Vagina (tissue), 2 donors: ENCODE results near the gene UROC1. TPM values are rescaled to one million over a fixed set of nuclear protein-coding genes. Genes with fewer than 3 reads are reported as not detected.

ENCODE experiments used
- DNase-seq, 2 donors: peaks; one replicate each; pipeline ENCODE4 v3.0.0-alpha.2; 2017; ENCODE audit errors: extremely low spot score in 2 of 2
- H3K27ac ChIP-seq: fragments of 200-600 bp; sonication (generic); one replicate; pipeline ENCODE4 v1.5.1; 2019
- H3K27me3 ChIP-seq: fragments of 200-600 bp; sonication (generic); one replicate; pipeline ENCODE4 v1.5.1; 2019
- H3K36me3 ChIP-seq, 2 donors: fragments of 200-600 bp; sonication (generic); one replicate each; pipeline ENCODE4 v1.5.1; 2017 to 2019
- H3K4me1 ChIP-seq: fragments of 200-600 bp; sonication (generic); one replicate; pipeline ENCODE4 v1.5.1; 2019
- H3K4me3 ChIP-seq, 2 donors: fragments of 200-600 bp; sonication (generic); 1 replicate in 1 of 2; 2 replicates in 1 of 2; pipeline ENCODE4 v1.5.1; 2016 to 2019
- H3K9me3 ChIP-seq: fragments of 200-600 bp; sonication (generic); one replicate; pipeline ENCODE4 v1.5.1; 2019
- POLR2A ChIP-seq, 2 donors: fragments of 450-650 bp; IDR thresholded peaks; one replicate each; pipeline ENCODE4 v1.6.1; 2017; ENCODE audit warnings: antibody characterized with exemption in 2 of 2, mild to moderate bottlenecking in 2 of 2, moderate library complexity in 2 of 2
- POLR2AphosphoS5 ChIP-seq, 2 donors: sonication (generic); formaldehyde crosslinking; IDR thresholded peaks; one replicate each; pipeline ENCODE4 v1.9.0; 2017; ENCODE audit warnings: antibody characterized with exemption in 2 of 2, mild to moderate bottlenecking in 2 of 2, low read depth in 1 of 2; ENCODE audit not compliant: insufficient read depth in 1 of 2
- intact Hi-C: fragments of 100-400 bp; cut with DNase I; formaldehyde crosslinking; loops from one replicate; pipeline ENCODE4 v1.15.1; 2023
- total RNA-seq: library from RNA; depleted of rRNA; stranded (reverse); fragments of >200 nt; gene quantifications from one replicate; pipeline ENCODE4 v1.2.3, GENCODE V29; 2016
- TF ChIP-seq, protein P1 (sequence below), 3 experiments: fragments of 450-650 bp in 2 of 3; fragments of 200-600 bp in 1 of 3; sonication (generic) in 1 of 3; IDR thresholded peaks; one replicate each; pipeline ENCODE4 v1.5.1; 2017 to 2019; ENCODE audit warnings: antibody characterized with exemption in 3 of 3, mild to moderate bottlenecking in 2 of 3, moderate library complexity in 2 of 3

UROC1 gene
- total RNA-seq, 1 donor from 2014 or later = not detected

DNA sequence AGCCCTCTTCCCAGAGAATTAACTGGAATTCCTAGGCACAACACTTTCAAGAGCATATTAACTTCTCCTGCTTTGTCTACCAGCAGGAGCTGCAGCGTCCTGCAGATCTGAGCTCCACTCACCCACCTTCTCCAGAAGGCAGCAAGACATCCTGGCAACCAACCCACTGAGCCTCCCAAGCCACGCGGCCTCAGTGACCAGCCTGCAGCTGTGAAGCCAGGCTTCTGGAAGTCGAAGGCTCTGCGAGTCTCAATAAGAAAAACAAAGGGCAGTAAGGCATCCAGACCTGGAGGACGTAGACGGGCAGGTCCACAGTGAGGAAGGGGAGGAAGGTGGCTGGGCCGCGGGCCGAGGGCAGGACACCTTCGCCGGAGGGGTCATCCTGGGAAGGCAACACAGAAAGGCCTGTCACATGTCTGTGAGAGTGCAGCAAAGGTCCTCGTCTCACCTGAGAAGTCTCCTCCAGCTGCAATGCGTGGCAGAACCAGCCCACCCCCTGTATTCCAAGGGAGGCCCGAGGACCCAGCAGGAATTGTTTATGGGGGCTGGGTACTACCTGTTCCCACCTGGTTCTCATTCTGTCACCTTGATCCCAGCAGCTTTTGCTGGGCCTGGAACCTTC is 78.1 kb downstream of the UROC1 start:
- no peaks in the 10 kb centered on the region for H3K27me3 ChIP-seq
- TF ChIP-seq POLR2AphosphoS5 (IDR thresholded peaks at IDR 0.05; ENCODE audit: insufficient read depth in 1 of 2, low read depth in 1 of 2) (no peak), POLR2A (IDR thresholded peaks at IDR 0.05) (no peak)
- TF ChIP-seq, protein P1, sequence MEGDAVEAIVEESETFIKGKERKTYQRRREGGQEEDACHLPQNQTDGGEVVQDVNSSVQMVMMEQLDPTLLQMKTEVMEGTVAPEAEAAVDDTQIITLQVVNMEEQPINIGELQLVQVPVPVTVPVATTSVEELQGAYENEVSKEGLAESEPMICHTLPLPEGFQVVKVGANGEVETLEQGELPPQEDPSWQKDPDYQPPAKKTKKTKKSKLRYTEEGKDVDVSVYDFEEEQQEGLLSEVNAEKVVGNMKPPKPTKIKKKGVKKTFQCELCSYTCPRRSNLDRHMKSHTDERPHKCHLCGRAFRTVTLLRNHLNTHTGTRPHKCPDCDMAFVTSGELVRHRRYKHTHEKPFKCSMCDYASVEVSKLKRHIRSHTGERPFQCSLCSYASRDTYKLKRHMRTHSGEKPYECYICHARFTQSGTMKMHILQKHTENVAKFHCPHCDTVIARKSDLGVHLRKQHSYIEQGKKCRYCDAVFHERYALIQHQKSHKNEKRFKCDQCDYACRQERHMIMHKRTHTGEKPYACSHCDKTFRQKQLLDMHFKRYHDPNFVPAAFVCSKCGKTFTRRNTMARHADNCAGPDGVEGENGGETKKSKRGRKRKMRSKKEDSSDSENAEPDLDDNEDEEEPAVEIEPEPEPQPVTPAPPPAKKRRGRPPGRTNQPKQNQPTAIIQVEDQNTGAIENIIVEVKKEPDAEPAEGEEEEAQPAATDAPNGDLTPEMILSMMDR (IDR thresholded peaks at IDR 0.05) = no peak
- H3K27ac ChIP-seq = no peak overlapping the region
- intact Hi-C loops = no loop called here
- DNase-seq = peak in 1 of 2 donors; percentile 49
- no peaks in the 10 kb centered on the region for H3K9me3 ChIP-seq
- H3K4me1 ChIP-seq = no peaks in the 10 kb centered on the region
- no peak overlapping the region for H3K4me3 ChIP-seq
- H3K36me3 ChIP-seq = peaks cover 0 to 20% of the 10 kb centered on the region in 2 donors

DNA sequence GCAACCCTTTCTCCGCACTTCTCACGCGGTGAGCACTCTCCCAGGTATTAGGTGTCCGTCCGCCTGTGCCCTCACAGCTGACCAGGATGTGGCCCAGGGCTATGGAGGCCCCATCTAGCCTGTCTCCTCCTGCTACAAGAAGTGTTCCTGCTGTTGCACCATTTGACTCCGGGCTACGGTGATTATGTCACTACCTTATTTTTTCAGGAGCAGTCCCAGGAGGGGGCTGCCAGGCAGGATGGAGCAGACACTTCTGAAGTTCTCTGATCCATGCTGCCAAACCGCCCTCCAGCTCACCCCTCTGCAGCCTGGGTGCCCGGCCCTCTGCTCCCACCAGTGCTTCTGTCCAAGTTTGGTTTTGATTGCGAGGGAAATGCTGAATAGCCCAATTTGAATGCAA is 78.8 kb downstream of the UROC1 start:
- no peaks in the 10 kb centered on the region for H3K9me3 ChIP-seq
- no peak overlapping the region for H3K4me3 ChIP-seq
- no peaks in the 10 kb centered on the region for H3K4me1 ChIP-seq
- intact Hi-C loops = no loop called here
- peaks cover 0 to 20% of the 10 kb centered on the region in 2 donors for H3K36me3 ChIP-seq
- H3K27me3 ChIP-seq = no peaks in the 10 kb centered on the region
- no peak overlapping the region for H3K27ac ChIP-seq
- peak in 1 of 2 donors; percentile 18 for DNase-seq
- TF ChIP-seq POLR2AphosphoS5 (IDR thresholded peaks at IDR 0.05; ENCODE audit: insufficient read depth in 1 of 2, low read depth in 1 of 2) = no peak
- TF ChIP-seq POLR2A (IDR thresholded peaks at IDR 0.05) = no peak
- TF ChIP-seq, protein P1 (IDR thresholded peaks at IDR 0.05) = no peak

DNA sequence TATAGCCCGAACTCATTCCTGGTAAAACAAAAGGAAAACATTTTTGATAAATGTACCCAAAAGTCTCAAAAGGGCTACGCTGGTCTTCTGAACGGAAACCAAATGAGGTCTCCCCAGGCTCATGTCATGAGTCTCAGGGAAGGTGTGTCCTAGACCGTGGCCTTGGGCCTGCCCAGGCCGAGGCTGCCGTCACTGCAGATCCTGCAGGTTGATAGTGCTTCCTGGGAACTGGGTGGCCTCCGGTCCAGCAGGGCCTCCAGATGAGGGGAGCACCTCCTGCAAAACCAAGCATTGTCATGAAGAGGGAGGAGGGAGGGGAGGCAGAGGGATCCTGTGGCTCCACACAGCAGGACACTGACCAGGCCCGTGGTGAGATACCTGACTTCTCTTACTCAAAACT is 79.4 kb downstream of the UROC1 start:
- no peak overlapping the region for H3K27ac ChIP-seq
- H3K9me3 ChIP-seq = no peaks in the 10 kb centered on the region
- DNase-seq = no peak
- H3K4me1 ChIP-seq = no peaks in the 10 kb centered on the region
- peaks cover 0 to 20% of the 10 kb centered on the region in 2 donors for H3K36me3 ChIP-seq
- H3K27me3 ChIP-seq = no peaks in the 10 kb centered on the region
- intact Hi-C loops = no loop called here
- H3K4me3 ChIP-seq = no peak overlapping the region
- TF ChIP-seq POLR2A (IDR thresholded peaks at IDR 0.05) = no peak

DNA sequence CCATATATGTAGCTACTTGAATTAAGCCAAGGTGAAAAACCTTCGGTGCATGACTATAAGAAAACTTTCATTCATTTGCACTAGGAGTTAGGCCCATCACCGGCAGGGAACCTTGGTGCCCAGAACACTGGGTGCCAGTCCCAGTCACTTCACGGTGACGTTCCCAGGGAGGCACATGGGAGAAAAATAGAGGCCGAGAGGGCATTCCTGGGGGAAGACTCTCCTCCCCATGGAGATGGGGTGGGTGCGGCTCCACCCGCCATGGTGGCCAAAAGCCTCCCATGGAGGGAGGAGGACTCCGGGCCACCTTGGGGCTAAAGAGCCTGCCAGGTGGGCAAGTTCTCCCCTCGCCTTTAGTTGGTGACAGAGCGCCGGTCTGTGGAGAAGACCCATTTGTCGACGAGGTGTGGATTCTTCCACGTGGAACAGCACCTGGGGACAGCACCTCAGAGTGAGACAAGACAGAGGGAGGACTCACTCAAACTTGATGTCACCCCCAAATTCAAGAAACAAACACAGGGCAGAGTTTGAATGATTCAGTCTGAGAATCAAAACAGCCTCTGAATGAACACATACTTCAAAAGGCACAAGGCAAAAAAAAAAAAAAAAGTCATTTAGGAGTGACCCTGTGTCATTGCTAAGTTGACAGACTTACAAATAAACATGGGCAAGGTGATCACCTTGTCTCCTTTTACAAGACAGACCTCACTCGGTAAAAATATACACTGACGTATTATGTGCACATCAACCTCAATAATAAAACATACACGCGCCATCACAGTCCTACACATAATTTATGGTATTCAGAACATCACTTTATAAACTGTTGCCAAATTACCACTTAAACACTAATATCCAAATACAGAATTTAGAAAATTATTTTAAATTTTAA is 80.5 kb downstream of the UROC1 start:
- Histone ChIP-seq H3K27me3 (no peaks in the 10 kb centered on the region), H3K9me3 (no peaks in the 10 kb centered on the region), H3K4me3 (no peak overlapping the region), H3K36me3 (peaks cover 0 to 18% of the 10 kb centered on the region in 2 donors), H3K27ac (no peak overlapping the region), H3K4me1 (no peaks in the 10 kb centered on the region)
- peak in 1 of 2 donors; percentile 40 for DNase-seq
- TF ChIP-seq POLR2AphosphoS5 (IDR thresholded peaks at IDR 0.05; ENCODE audit: insufficient read depth in 1 of 2, low read depth in 1 of 2) (no peak), POLR2A (IDR thresholded peaks at IDR 0.05) (no peak)
- TF ChIP-seq, protein P1 (IDR thresholded peaks at IDR 0.05) = no peak
- intact Hi-C loops = no loop called here

DNA sequence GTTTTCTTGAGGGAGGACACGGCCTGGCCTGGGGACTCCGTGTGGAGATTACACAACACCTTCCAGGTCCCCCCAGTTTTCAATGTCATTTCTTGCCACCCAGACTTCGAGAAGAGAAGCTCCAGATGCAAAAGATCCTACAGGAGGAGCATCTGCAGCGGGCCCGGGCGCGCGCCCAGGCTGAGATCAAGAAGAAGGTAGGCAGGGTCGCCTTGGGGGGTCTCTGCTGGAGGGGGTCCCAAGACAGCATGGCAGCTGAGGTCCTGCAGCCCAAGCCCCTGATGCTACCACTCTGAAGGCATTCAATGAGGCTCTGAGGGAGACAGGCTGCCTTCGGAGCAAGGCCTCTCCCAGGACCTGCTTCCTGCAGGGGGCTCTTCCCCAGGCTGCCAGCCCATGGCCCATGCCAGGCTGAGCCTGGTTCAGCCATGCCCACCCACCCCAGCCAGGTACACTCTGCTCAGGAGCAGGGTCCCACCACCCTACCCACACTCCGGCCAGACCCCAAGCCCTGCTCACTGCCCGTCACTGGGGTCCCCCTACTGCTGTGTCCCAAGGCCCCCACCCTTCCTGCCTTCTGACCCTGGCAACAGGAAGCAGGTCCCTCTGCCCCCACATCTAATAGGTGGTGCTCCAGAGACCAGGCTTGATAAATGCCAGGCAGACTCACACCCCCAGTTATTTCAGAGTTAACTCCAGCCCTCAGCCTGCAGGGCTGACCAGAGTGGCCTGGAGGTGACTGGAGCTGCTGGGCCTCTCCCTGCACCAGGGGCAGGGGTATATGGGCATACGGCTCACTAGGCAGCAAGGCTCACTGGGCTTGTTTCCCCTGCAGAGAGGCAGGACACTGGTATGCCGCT is 81.9 kb downstream of the UROC1 start:
- Histone ChIP-seq H3K4me3 (no peak overlapping the region), H3K27me3 (no peaks in the 10 kb centered on the region), H3K4me1 (no peaks in the 10 kb centered on the region), H3K9me3 (no peaks in the 10 kb centered on the region), H3K27ac (no peak overlapping the region), H3K36me3 (peaks cover 0 to 18% of the 10 kb centered on the region in 2 donors)
- peak in 1 of 2 donors; percentile 65 for DNase-seq
- TF ChIP-seq POLR2A (IDR thresholded peaks at IDR 0.05) (no peak), POLR2AphosphoS5 (IDR thresholded peaks at IDR 0.05; ENCODE audit: insufficient read depth in 1 of 2, low read depth in 1 of 2) (no peak)
- TF ChIP-seq, protein P1 (IDR thresholded peaks at IDR 0.05) = no peak
- intact Hi-C loops = no loop called here
